IPS DF 6.9 (cell line): ENCODE measurements around the gene FBRSL1.

Experiments used
- DNase-seq: peaks from one replicate; pipeline ENCODE4 v3.0.0-alpha.2; 2013; ENCODE audit warnings: low read depth, low spot score
- H3K27ac ChIP-seq: one replicate; pipeline ENCODE4 v1.5.1; 2013; ENCODE audit warnings: low read length, control low read depth
- H3K27me3 ChIP-seq: 2 replicates; pipeline ENCODE4 v1.6.1; 2013; ENCODE audit warnings: mild to moderate bottlenecking, low read length; ENCODE audit not compliant: control insufficient read depth, insufficient read depth
- H3K36me3 ChIP-seq: 2 replicates; pipeline ENCODE4 v1.6.1; 2013; ENCODE audit warnings: low read length; ENCODE audit not compliant: control insufficient read depth, insufficient read depth
- H3K4me1 ChIP-seq: 2 replicates; pipeline ENCODE4 v1.6.1; 2013; ENCODE audit warnings: low read length; ENCODE audit not compliant: control insufficient read depth, insufficient read depth
- H3K4me3 ChIP-seq: 2 replicates; pipeline ENCODE4 v1.5.1; 2013; ENCODE audit warnings: mild to moderate bottlenecking, low read length
- H3K9me3 ChIP-seq: 2 replicates; pipeline ENCODE4 v1.6.1; 2013; ENCODE audit warnings: low read length, inconsistent platforms; ENCODE audit not compliant: control insufficient read depth, insufficient read depth
- WGBS: extraction: QIAGEN DNeasy Blood & Tissue Kit; methylation state at CpG from one replicate; pipeline ENCODE4 v1.1.7; 2013; ENCODE audit warnings: mixed read lengths, missing lambda C conversion rate; ENCODE audit not compliant: insufficient read length, insufficient coverage; 5-methylcytosine and 5-hydroxymethylcytosine counted together

The FBRSL1 gene

DNA sequence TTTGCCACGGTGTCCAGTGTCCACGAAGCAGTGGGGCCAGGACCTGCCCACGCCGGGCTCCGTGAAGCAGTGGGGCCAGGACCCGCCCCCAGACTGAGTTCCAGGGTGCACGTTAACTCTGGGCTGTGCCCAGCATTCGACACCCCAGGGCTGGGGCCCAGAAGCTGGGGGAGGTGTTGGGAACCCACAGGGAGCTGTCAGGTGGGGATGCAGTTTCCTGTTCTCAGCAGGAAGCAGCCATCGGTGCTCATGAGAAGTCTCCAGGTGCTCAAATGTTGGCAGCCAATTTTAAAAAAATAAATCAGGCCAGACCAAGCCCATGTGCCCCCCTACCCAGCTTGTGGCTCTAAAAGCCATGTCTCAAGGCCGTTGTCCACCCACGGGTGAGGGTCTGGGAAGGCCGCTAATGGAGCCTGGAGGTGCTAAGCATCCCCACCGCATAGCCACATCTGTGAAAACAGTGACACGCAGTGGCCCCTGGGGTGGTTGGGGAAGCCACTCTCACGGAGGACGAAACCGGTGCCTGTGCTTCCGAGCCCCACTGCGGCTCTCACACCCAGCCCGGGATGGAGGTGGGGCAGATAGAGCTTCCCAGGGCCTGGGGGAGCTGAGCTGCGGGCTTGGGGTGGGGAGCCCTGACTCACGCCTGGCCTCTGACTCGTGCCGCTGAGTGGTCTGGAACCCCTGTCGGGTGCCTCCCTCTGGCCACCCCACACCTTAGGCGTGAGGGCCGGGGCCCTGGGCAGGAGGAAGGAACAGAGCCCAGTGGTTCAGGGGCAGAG lies 53.5 kb downstream of the FBRSL1 start:
- Histone ChIP-seq H3K9me3 (no peaks in the 10 kb centered on the region), H3K27ac (no peak overlapping the region), H3K4me1 (no peaks in the 10 kb centered on the region; the same call in 1 of the 2 replicates), H3K27me3 (peaks cover 33% of the 10 kb centered on the region; the same call in 1 of the 2 replicates), H3K4me3 (no peak overlapping the region), H3K36me3 (no peaks in the 10 kb centered on the region)
- no CpG with 5 or more reads among the region's 27 CpGs for WGBS
- DNase-seq, result no peak

DNA sequence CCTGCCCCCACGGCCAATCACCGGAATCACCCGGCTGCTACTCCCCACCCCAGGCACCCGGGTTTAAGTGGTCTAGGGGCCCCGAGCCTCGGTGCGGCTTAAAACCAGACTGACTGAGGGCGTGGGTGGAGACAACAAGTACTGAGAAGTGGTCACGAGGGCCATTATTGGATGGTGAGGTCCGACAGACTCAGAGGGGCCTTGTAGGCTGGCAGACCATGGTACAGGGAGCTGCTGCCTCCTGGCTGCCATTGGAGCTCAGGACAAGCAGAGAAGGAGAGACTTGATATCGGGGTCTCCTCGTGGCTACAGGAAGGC lies 54.1 kb downstream of the FBRSL1 start:
- no CpG with 5 or more reads among the region's 12 CpGs for WGBS
- Histone ChIP-seq H3K27me3 (peaks cover 33% of the 10 kb centered on the region; the same call in 1 of the 2 replicates), H3K4me3 (no peak overlapping the region), H3K9me3 (no peaks in the 10 kb centered on the region), H3K4me1 (no peaks in the 10 kb centered on the region; the same call in 1 of the 2 replicates), H3K27ac (no peak overlapping the region), H3K36me3 (no peaks in the 10 kb centered on the region)
- no peak for DNase-seq

DNA sequence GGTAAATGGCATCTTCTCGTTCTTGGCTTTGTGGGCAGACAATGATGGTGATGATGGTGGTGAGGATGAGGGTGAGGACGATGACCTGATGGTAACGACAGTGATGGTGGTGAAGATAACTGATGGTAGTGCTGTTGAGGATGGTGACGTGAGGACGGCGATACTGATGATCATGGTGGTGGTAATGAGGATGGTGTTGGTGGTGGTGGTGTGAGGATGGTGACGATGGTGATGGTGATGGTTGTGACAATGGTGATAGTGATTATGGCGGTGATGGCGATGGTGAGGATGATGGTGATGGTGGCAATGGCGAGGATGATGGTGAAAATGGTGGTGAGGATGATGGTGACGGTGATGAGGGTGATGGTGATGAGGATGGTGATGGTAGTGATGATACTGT lies 54.5 kb downstream of the FBRSL1 start:
- no peaks in the 10 kb centered on the region; the same call in 1 of the 2 replicates for H3K4me1 ChIP-seq
- no peak overlapping the region for H3K27ac ChIP-seq
- DNase-seq, result no peak
- peaks cover 33% of the 10 kb centered on the region; the same call in 1 of the 2 replicates for H3K27me3 ChIP-seq
- H3K36me3 ChIP-seq, result no peaks in the 10 kb centered on the region
- no peaks in the 10 kb centered on the region for H3K9me3 ChIP-seq
- no peak overlapping the region for H3K4me3 ChIP-seq
- 100% methylated on average over 7 of the region's 11 CpGs for WGBS

DNA sequence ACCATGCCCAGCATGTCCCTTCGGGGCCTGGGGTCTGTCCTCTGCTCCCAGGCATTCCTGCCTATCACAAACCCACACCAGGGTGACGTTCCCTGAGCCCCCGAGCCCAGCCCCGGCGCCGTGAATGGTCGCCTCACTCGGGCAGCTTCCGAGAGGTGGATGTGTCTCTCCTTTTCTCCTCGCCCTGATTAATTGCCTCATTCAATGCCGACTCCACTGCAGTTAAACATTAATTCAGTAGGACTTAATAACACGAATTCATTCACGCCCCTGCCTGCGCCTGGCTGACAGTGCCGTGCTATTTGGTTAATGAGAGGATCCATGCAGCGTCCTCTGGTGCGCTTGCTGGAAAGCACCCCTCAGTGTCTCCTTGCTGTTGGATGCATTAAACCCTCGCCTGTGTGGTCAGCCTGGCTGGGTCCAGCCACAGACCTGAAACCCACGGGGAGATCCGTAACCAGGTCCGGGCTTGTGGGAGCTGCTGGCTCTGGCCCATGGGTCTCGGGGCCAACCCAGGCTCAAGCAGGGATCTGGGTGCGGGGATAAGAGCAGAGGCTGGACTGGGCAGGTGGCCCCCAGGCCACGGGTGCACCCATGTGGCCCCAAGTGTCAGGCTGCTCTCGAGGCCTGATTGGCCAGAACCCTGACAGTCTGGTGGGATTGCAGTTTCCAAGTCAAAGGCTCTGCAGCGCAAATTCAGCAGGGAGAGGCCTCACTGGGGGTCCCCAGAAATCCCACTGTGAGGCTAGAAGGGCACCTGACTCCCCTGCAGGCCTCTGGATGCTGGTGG lies 55.4 kb downstream of the FBRSL1 start:
- peaks cover 32% of the 10 kb centered on the region; the same call in 1 of the 2 replicates for H3K27me3 ChIP-seq
- no CpG with 5 or more reads among the region's 26 CpGs for WGBS
- no peak overlapping the region for H3K27ac ChIP-seq
- H3K36me3 ChIP-seq, result no peaks in the 10 kb centered on the region
- no peaks in the 10 kb centered on the region for H3K9me3 ChIP-seq
- H3K4me3 ChIP-seq, result no peak overlapping the region
- no peak for DNase-seq
- no peaks in the 10 kb centered on the region; the same call in 1 of the 2 replicates for H3K4me1 ChIP-seq

DNA sequence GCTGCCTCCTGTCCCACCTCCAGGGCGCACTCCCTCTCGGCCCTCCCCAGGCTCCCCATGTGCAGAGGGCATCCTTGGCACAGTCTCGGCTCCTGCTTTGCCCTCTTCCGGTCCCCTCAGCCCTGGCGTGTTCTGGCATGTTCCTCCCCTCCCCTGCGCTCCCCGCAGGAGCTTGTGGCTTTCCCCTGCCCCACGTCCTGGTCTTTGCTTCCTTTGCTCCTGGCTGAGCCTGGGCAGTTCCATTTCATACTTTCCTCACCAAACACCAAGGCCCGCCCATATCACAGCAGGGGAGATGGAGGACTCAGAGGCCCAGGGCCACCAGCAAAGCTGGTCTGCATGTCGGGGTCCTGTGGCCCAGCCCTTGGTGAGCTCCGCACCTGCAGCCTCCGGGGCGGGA lies 56.0 kb downstream of the FBRSL1 start:
- Histone ChIP-seq H3K36me3 (no peaks in the 10 kb centered on the region), H3K4me1 (no peaks in the 10 kb centered on the region; the same call in 1 of the 2 replicates), H3K9me3 (no peaks in the 10 kb centered on the region), H3K4me3 (no peak overlapping the region), H3K27me3 (peaks cover 30% of the 10 kb centered on the region; the same call in 1 of the 2 replicates), H3K27ac (no peak overlapping the region)
- no CpG with 5 or more reads among the region's 13 CpGs for WGBS
- no peak for DNase-seq

DNA sequence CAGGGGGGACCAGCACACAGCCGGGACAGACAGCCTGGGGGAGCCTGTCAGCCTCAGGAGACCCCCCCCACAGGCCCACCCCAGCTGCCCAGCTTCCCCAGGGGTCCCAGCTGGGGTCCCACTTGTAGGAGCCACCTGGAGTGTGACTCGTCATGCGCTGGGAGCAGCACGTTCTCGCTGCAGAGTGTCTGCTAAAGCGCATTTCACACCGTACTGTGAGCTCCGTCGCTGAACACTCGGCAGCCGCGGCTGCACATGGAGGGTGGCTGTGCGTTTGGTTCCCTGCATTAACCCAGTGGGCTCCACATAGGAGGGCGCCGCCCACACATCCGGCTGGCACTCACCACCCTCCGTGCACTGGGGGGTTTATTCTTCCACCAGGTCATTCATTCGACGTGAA lies 56.7 kb downstream of the FBRSL1 start:
- H3K4me3 ChIP-seq, result no peak overlapping the region
- no peaks in the 10 kb centered on the region for H3K9me3 ChIP-seq
- DNase-seq, result no peak
- H3K36me3 ChIP-seq, result no peaks in the 10 kb centered on the region
- H3K27me3 ChIP-seq, result peaks cover 28% of the 10 kb centered on the region; the same call in 1 of the 2 replicates
- no peak overlapping the region for H3K27ac ChIP-seq
- H3K4me1 ChIP-seq, result no peaks in the 10 kb centered on the region; the same call in 1 of the 2 replicates
- WGBS, result no CpG with 5 or more reads among the region's 19 CpGs

DNA sequence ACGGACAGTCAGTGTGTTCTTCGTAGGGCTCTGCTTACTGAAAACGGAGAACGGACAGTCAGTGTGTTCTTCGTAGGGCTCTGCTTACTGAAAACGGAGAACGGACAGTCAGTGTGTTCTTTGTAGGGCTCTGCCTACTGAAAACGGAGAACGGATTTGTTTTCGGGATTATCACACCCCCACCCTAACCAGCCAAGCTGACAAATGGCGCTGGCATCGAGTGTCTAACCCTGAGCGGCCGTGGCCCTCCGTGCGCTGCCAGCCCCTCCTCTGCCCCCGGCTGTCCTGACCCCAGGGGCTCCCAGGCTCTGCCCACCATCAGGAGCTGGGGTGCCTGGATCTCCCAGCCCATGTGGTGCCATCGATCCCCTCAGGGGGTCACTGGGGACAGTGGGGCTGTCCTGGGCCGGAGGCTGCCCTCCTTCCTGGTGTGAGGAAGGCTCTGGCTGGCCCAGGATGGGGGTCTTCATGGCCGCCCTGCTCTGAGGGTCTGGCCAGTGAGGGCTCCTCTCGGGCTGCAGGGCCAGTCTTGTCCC lies 57.3 kb downstream of the FBRSL1 start:
- no CpG with 5 or more reads among the region's 21 CpGs for WGBS
- no peaks in the 10 kb centered on the region for H3K9me3 ChIP-seq
- no peak overlapping the region for H3K27ac ChIP-seq
- H3K4me1 ChIP-seq, result no peaks in the 10 kb centered on the region
- no peak overlapping the region for H3K4me3 ChIP-seq
- H3K36me3 ChIP-seq, result no peaks in the 10 kb centered on the region
- DNase-seq, result no peak
- peaks cover 26% of the 10 kb centered on the region for H3K27me3 ChIP-seq

DNA sequence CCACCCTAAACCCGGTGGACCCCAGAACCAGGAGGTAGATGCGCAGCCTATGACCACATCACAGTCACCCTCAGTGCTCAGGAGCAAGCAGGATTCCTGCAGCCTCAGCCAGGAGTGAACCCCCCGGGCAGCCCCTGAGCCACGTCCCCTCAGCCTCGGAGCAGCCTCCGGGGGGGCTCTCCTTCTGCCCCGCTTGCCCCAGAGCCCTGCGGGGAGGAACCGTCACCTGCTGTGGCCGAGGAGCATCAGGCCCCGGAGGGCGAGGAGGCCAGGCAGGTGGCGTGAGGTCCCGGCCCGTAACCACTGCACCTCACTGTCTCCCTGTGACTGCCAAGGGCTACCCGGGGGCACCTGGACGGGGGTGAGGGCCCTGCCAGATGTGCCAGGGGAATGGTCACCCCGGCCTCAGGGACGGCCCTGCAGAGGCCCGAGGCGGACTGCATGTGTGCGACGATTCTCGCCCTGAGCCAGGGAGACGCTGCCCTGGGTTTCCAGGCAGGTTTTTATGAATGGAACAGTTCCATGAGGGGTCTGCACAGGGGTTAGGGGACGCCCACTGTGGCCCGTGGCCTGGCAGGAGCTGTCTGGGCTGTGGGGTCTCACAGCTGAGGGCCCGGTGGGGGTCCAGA lies 58.6 kb downstream of the FBRSL1 start:
- H3K27ac ChIP-seq, result no peak overlapping the region
- DNase-seq, result no peak
- no peaks in the 10 kb centered on the region for H3K9me3 ChIP-seq
- no CpG with 5 or more reads among the region's 28 CpGs for WGBS
- no peaks in the 10 kb centered on the region for H3K4me1 ChIP-seq
- H3K27me3 ChIP-seq, result peaks cover 18% of the 10 kb centered on the region
- H3K4me3 ChIP-seq, result no peak overlapping the region
- no peaks in the 10 kb centered on the region for H3K36me3 ChIP-seq

DNA sequence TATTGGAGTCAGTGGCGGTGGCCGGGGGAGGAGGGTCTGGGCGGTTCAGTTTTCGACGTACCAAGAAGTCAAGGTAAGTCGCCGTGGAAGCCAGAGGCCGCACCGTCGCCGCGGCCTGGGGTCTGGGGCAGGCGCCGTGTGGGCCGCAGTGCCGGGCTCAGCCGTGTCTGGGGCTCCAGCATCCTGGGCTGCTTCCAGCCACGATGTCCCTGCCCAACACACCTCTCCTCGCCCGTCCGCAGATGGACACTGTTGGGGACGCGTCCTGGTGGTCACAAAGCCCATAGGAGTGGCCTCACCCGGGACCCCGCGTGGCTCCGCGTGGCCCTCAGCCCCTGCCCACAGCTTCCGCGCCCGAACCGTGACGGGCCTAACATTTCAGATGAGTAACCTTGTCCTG lies 59.1 kb downstream of the FBRSL1 start:
- H3K27ac ChIP-seq, result no peak overlapping the region
- WGBS, result no CpG with 5 or more reads among the region's 33 CpGs
- H3K4me3 ChIP-seq, result no peak overlapping the region
- no peaks in the 10 kb centered on the region for H3K9me3 ChIP-seq
- peaks cover 16% of the 10 kb centered on the region for H3K27me3 ChIP-seq
- H3K4me1 ChIP-seq, result no peaks in the 10 kb centered on the region
- no peaks in the 10 kb centered on the region for H3K36me3 ChIP-seq
- DNase-seq, result no peak
